NCI-H226 (cell line): ENCODE measurements around the gene PVALB.

Source experiments
- DNase-seq: peaks from one replicate; pipeline ENCODE4 v3.0.0-alpha.2; 2015

Gene PVALB

GRCh38 chr22:36846271-36846670 is 29.4 kb upstream of the PVALB start:
- no peak for DNase-seq

GRCh38 chr22:36840106-36840505 is 23.3 kb upstream of the PVALB start:
- DNase-seq = no peak

GRCh38 chr22:36839356-36840073 is 22.7 kb upstream of the PVALB start:
- peak; percentile 53 for DNase-seq

GRCh38 chr22:36838119-36839030 is 21.5 kb upstream of the PVALB start:
- no peak for DNase-seq

GRCh38 chr22:36835903-36836302 is 19.1 kb upstream of the PVALB start:
- no peak for DNase-seq

GRCh38 chr22:36833073-36833472 is 16.2 kb upstream of the PVALB start:
- DNase-seq = no peak

- DNase-seq = no peak
Measured at GRCh38 chr22:36831717-36832116, 14.9 kb upstream of the PVALB start.

- no peak for DNase-seq
Measured at GRCh38 chr22:36831206-36831605, 14.4 kb upstream of the PVALB start.

GRCh38 chr22:36830601-36831000 is 13.8 kb upstream of the PVALB start:
- DNase-seq = no peak

- DNase-seq = no peak
Measured at GRCh38 chr22:36829370-36830002, 12.7 kb upstream of the PVALB start.

- no peak for DNase-seq
Measured at GRCh38 chr22:36828815-36829214, 12.0 kb upstream of the PVALB start.

GRCh38 chr22:36826262-36826661 is 9.4 kb upstream of the PVALB start:
- no peak for DNase-seq

GRCh38 chr22:36824655-36825054 is 7.8 kb upstream of the PVALB start:
- no peak for DNase-seq

GRCh38 chr22:36823186-36823839 is 6.5 kb upstream of the PVALB start:
- DNase-seq = peak; percentile 29

GRCh38 chr22:36822581-36822980 is 5.7 kb upstream of the PVALB start:
- no peak for DNase-seq

- no peak for DNase-seq
Measured at GRCh38 chr22:36819112-36819511, 2.3 kb upstream of the PVALB start.

GRCh38 chr22:36818010-36818642 is 1.3 kb upstream of the PVALB start:
- DNase-seq = no peak

GRCh38 chr22:36817525-36817848 is 652 bp upstream of the PVALB start:
- no peak for DNase-seq

- no peak for DNase-seq
Measured at GRCh38 chr22:36816339-36816635, 548 bp downstream of the PVALB start.

- DNase-seq = no peak
Measured at GRCh38 chr22:36815558-36816338, 1.1 kb downstream of the PVALB start.

- no peak for DNase-seq
Measured at GRCh38 chr22:36814801-36815200, 2.0 kb downstream of the PVALB start.

- DNase-seq = no peak
Measured at GRCh38 chr22:36811094-36811800, 5.6 kb downstream of the PVALB start.
